NCI-H2029 treated with DMSO at 0.1 percent for 48 hours (cell line): Measurements from ENCODE around the gene EFCAB5.
A peak's percentile ranks its signal among the peaks of the same experiment; 100 is the strongest.
"Not testable (repeated sequence)": the region's sequence is repeated elsewhere in the genome, so short reads cannot be mapped to it uniquely, and the experiment has no call there.

Experiments used
- DNase-seq: peaks from one replicate; lab custom pipeline; 2025; lab: John Stamatoyannopoulos, UW

Gene EFCAB5

GRCh38 chr17:30095507-30096244, 154.2 kb downstream of the EFCAB5 start:
- no peak for DNase-seq

GRCh38 chr17:30101686-30102390, 160.4 kb downstream of the EFCAB5 start:
- no peak for DNase-seq

- DNase-seq = no peak
These were observed 162.5 kb downstream of the EFCAB5 start for GRCh38 chr17:30103921-30104320.

- DNase-seq = peak; percentile 56
These were observed 163.3 kb downstream of the EFCAB5 start for GRCh38 chr17:30104575-30105339.

GRCh38 chr17:30112794-30113193, 171.4 kb downstream of the EFCAB5 start:
- DNase-seq = no peak

GRCh38 chr17:30113213-30113612, 171.8 kb downstream of the EFCAB5 start:
- DNase-seq = peak; percentile 28

- no peak for DNase-seq
These were observed 174.9 kb downstream of the EFCAB5 start for GRCh38 chr17:30116345-30116660.

- peak; percentile 82 for DNase-seq
These were observed 175.5 kb downstream of the EFCAB5 start, which contains the start of gene NSRP1 for GRCh38 chr17:30116661-30117551. Gene NSRP1, plus strand, starts transcription at chr17:30116816. Its CDS starts 28 bp downstream, at chr17:30116844.

- DNase-seq = no peak
These were observed 176.2 kb downstream of the EFCAB5 start for GRCh38 chr17:30117675-30118081.

- DNase-seq = not testable (repeated sequence)
These were observed 177.2 kb downstream of the EFCAB5 start for GRCh38 chr17:30118635-30119034.

- no peak for DNase-seq
These were observed 182.9 kb downstream of the EFCAB5 start for GRCh38 chr17:30124273-30124796.

- DNase-seq = no peak
These were observed 188.7 kb downstream of the EFCAB5 start for GRCh38 chr17:30130121-30130520.

- no peak for DNase-seq
These were observed 191.2 kb downstream of the EFCAB5 start for GRCh38 chr17:30132615-30133014.

- no peak for DNase-seq
These were observed 191.8 kb downstream of the EFCAB5 start for GRCh38 chr17:30133197-30133596.

GRCh38 chr17:30134551-30134950, 193.1 kb downstream of the EFCAB5 start:
- no peak for DNase-seq

- DNase-seq = no peak
These were observed 195.7 kb downstream of the EFCAB5 start for GRCh38 chr17:30137158-30137557.

GRCh38 chr17:30147860-30148259, 206.4 kb downstream of the EFCAB5 start:
- DNase-seq = not testable (repeated sequence)

GRCh38 chr17:30148376-30148775, 206.9 kb downstream of the EFCAB5 start:
- no peak for DNase-seq

- no peak for DNase-seq
These were observed 210.0 kb downstream of the EFCAB5 start for GRCh38 chr17:30151471-30151870.

- no peak for DNase-seq
These were observed 212.0 kb downstream of the EFCAB5 start for GRCh38 chr17:30153463-30153862.

GRCh38 chr17:30155389-30155788, 214.0 kb downstream of the EFCAB5 start:
- no peak for DNase-seq
